A673 (cell line): Measurements from ENCODE around the gene SBK3. TPM values are rescaled to one million over a fixed set of nuclear protein-coding genes. Genes with fewer than 3 reads are reported as not detected.

Experiments used
- BruUV-seq: library from RNA; stranded (reverse); fragments of 400-500 nt; replicated peaks from 2 replicates; lab custom pipeline; 2021; lab: Mats Ljungman, UMichigan
- CTCF ChIA-PET: fragments of 300-600 bp; sonication (Branson Sonifier 250); formaldehyde crosslinking; loops from one replicate; lab custom pipeline; 2022; ENCODE audit warnings: antibody characterized with exemption; lab: Charles Lee
- POLR2A ChIA-PET: fragments of 300-600 bp; sonication (Branson Sonifier 250); formaldehyde crosslinking; loops from one replicate; lab custom pipeline; 2022; ENCODE audit warnings: antibody characterized with exemption; ENCODE audit not compliant: low non-redundant PET; lab: Charles Lee
- DNase-seq: peaks from one replicate; pipeline ENCODE4 v3.0.0-alpha.2; 2015; ENCODE audit warnings: low spot score
- H3K27ac ChIP-seq: fragments of 200-600 bp; sonication (generic); 2 replicates; pipeline ENCODE4 v1.5.1; 2016; ENCODE audit warnings: mixed run types, low read depth, mild to moderate bottlenecking, mixed read lengths, antibody characterized with exemption, low read length; ENCODE audit not compliant: poor library complexity, severe bottlenecking
- H3K27me3 ChIP-seq: fragments of 200-600 bp; sonication (generic); replicated peaks from 2 replicates; pipeline ENCODE4 v1.6.1; 2017; ENCODE audit warnings: mixed run types, low read depth, mild to moderate bottlenecking, mixed read lengths, antibody characterized with exemption, low read length; ENCODE audit not compliant: insufficient read depth, poor library complexity
- H3K36me3 ChIP-seq: fragments of 200-600 bp; sonication (generic); 2 replicates; pipeline ENCODE4 v1.6.1; 2016; ENCODE audit warnings: mixed run types, mild to moderate bottlenecking, mixed read lengths, antibody characterized with exemption, low read length; ENCODE audit not compliant: insufficient read depth, poor library complexity, severe bottlenecking
- H3K4me1 ChIP-seq: fragments of 200-600 bp; sonication (generic); 2 replicates; pipeline ENCODE4 v1.6.1; 2017; ENCODE audit warnings: mixed run types, mild to moderate bottlenecking, mixed read lengths, antibody characterized with exemption, low read length; ENCODE audit not compliant: insufficient read depth, poor library complexity, severe bottlenecking
- H3K4me3 ChIP-seq: fragments of 200-600 bp; sonication (generic); 2 replicates; pipeline ENCODE4 v1.5.1; 2016; ENCODE audit warnings: low read depth, mixed run types, mild to moderate bottlenecking, mixed read lengths, low read length; ENCODE audit not compliant: poor library complexity, severe bottlenecking
- H3K9me3 ChIP-seq: fragments of 200-600 bp; sonication (generic); 2 replicates; pipeline ENCODE4 v1.6.1; 2016; ENCODE audit warnings: mixed run types, low read depth, mild to moderate bottlenecking, mixed read lengths, antibody characterized with exemption, low read length; ENCODE audit not compliant: poor library complexity, severe bottlenecking
- CTCF ChIP-seq: fragments of 300-800, 200-600 bp; sonication (generic); conservative IDR thresholded peaks from 2 replicates; pipeline ENCODE4 v1.5.1; 2017; ENCODE audit warnings: low read depth, mild to moderate bottlenecking, antibody characterized with exemption, low read length, moderate library complexity, mixed read lengths
- EZH2 ChIP-seq: fragments of 200-600 bp; sonication (generic); IDR thresholded peaks from 2 replicates; pipeline ENCODE4 v1.6.1; 2017; ENCODE audit warnings: borderline replicate concordance, low read depth, mild to moderate bottlenecking, mixed read lengths, antibody characterized with exemption, low read length; ENCODE audit not compliant: poor library complexity, severe bottlenecking
- intact Hi-C: fragments of 100-400 bp; cut with micrococcal nuclease; formaldehyde crosslinking; loops from one replicate; pipeline ENCODE4 v1.10.0; 2022; ENCODE audit not compliant: unreplicated experiment
- total RNA-seq: library from RNA; stranded (reverse); gene quantifications from 2 replicates; pipeline ENCODE4 v1.2.3, GENCODE V29; 2021

SBK3 gene
- total RNA-seq, 1 experiment from 2014 or later, result not detected

- DNase-seq, result no peak
- Histone ChIP-seq H3K27ac (no peak overlapping the region), H3K27me3 (no peaks in the 10 kb centered on the region), H3K4me3 (no peak overlapping the region), H3K36me3 (no peaks in the 10 kb centered on the region), H3K9me3 (no peaks in the 10 kb centered on the region), H3K4me1 (no peaks in the 10 kb centered on the region)
- ChIA-PET POLR2A (no interaction called here), CTCF (no interaction called here)
- no TSS peak for BruUV-seq
- TF ChIP-seq EZH2 (no peak), CTCF (no peak)
- intact Hi-C loops, result no loop called here
Measured at GRCh38 chr19:55527197-55528029, 17.9 kb downstream of the SBK3 start.

- no TSS peak for BruUV-seq
- H3K4me3 ChIP-seq, result no peak overlapping the region
Measured at GRCh38 chr19:55526216-55527196, 18.8 kb downstream of the SBK3 start.

More at GRCh38 chr19:55526216-55527196, 18.8 kb downstream of the SBK3 start:
- Histone ChIP-seq H3K27ac (no peak overlapping the region), H3K36me3 (no peaks in the 10 kb centered on the region), H3K9me3 (no peaks in the 10 kb centered on the region), H3K4me1 (no peaks in the 10 kb centered on the region), H3K27me3 (no peaks in the 10 kb centered on the region)
- peak; percentile 21 for DNase-seq
- CTCF ChIA-PET, result interaction anchor here (0.5 kb wide), 1 partner anchor 105 kb away, joined by 14 read pairs; no protein-coding TSS in a partner anchor
- POLR2A ChIA-PET, result no interaction called here
- TF ChIP-seq EZH2 (no peak), CTCF (no peak)
- intact Hi-C loops, result no loop called here
